WTC11 (cell line): Measurements from ENCODE around the gene ABCA13. TPM values are rescaled to one million over a fixed set of nuclear protein-coding genes. Genes with fewer than 3 reads are reported as not detected.

Experiments used
- ATAC-seq: fragments of 200-7000 bp; cut with Tn5 transposase; 2 replicates; pipeline ENCODE4 v1.10.0; 2021; ENCODE audit warnings: mild to moderate bottlenecking, moderate library complexity
- CTCF ChIA-PET: fragments of 300-600 bp; sonication (Branson Sonifier 250); formaldehyde crosslinking; loops from one replicate; lab custom pipeline; 2021; ENCODE audit warnings: antibody characterized with exemption; lab: Charles Lee
- POLR2A ChIA-PET: fragments of 350-600 bp; sonication (Branson Sonifier 250); formaldehyde crosslinking; loops from one replicate; lab custom pipeline; 2021; ENCODE audit warnings: antibody characterized with exemption; lab: Charles Lee
- DNase-seq: peaks from one replicate; pipeline ENCODE4 v3.0.0; 2021; ENCODE audit warnings: low spot score
- H3K27ac Mint-ChIP-seq: 2 replicates; pipeline ENCODE4 v1.8.0; 2021; ENCODE audit warnings: mixed read lengths
- H3K27me3 Mint-ChIP-seq: 2 replicates; pipeline ENCODE4 v1.8.0; 2021; ENCODE audit warnings: low read depth, mild to moderate bottlenecking, moderate library complexity, mixed read lengths
- H3K36me3 Mint-ChIP-seq: 2 replicates; pipeline ENCODE4 v1.8.0; 2021; ENCODE audit warnings: mixed read lengths
- H3K4me1 Mint-ChIP-seq: 2 replicates; pipeline ENCODE4 v1.8.0; 2022; ENCODE audit warnings: mixed read lengths
- H3K4me3 Mint-ChIP-seq: 2 replicates; pipeline ENCODE4 v1.8.0; 2021; ENCODE audit warnings: mild to moderate bottlenecking, moderate library complexity, mixed read lengths
- H3K9me3 Mint-ChIP-seq: 2 replicates; pipeline ENCODE4 v1.8.0; 2021; ENCODE audit warnings: mixed read lengths
- ATF3 ChIP-seq: sonication (generic); formaldehyde crosslinking; conservative IDR thresholded peaks from 2 replicates; pipeline ENCODE4 v1.8.1; 2022; ENCODE audit warnings: mild to moderate bottlenecking, missing genetic modification reagents
- CREB1 ChIP-seq: sonication (generic); formaldehyde crosslinking; IDR thresholded peaks from 2 replicates; pipeline ENCODE4 v1.8.0; 2023; ENCODE audit warnings: mild to moderate bottlenecking, missing genetic modification reagents
- ELF4 ChIP-seq: sonication (generic); formaldehyde crosslinking; IDR thresholded peaks from 2 replicates; pipeline ENCODE4 v1.8.1; 2022; ENCODE audit warnings: low read depth, mild to moderate bottlenecking, moderate library complexity, missing genetic modification reagents
- EMX1 ChIP-seq: fragments of 250-450 bp; sonication (Bioruptor Pico); IDR thresholded peaks from 2 replicates; pipeline ENCODE4 v1.8.0; 2021; ENCODE audit warnings: mild to moderate bottlenecking
- ESRRA ChIP-seq: sonication (generic); formaldehyde crosslinking; IDR thresholded peaks from 2 replicates; pipeline ENCODE4 v1.8.1; 2022; ENCODE audit warnings: mild to moderate bottlenecking, missing genetic modification reagents, borderline replicate concordance
- FOXJ3 ChIP-seq: sonication (generic); formaldehyde crosslinking; IDR thresholded peaks from 2 replicates; pipeline ENCODE4 v1.9.0; 2021; ENCODE audit warnings: missing genetic modification reagents, mild to moderate bottlenecking, borderline replicate concordance
- FOXP1 ChIP-seq: sonication (generic); formaldehyde crosslinking; IDR thresholded peaks from 2 replicates; pipeline ENCODE4 v1.8.0; 2022; ENCODE audit warnings: missing genetic modification reagents, mild to moderate bottlenecking, moderate library complexity, borderline replicate concordance
- FOXP4 ChIP-seq: sonication (generic); formaldehyde crosslinking; IDR thresholded peaks from 2 replicates; pipeline ENCODE4 v1.8.0; 2022; ENCODE audit warnings: mild to moderate bottlenecking, missing genetic modification reagents
- HMGA2 ChIP-seq: fragments of 250-450 bp; sonication (Bioruptor Pico); IDR thresholded peaks from 2 replicates; pipeline ENCODE4 v1.4.0; 2021; ENCODE audit warnings: mild to moderate bottlenecking, moderate library complexity
- KAT7 ChIP-seq: sonication (generic); formaldehyde crosslinking; IDR thresholded peaks from 2 replicates; pipeline ENCODE4 v1.8.1; 2023; ENCODE audit warnings: missing genetic modification reagents, mild to moderate bottlenecking, borderline replicate concordance
- MXD4 ChIP-seq: fragments of 250-450 bp; sonication (Bioruptor Pico); IDR thresholded peaks from 2 replicates; pipeline ENCODE4 v1.8.0; 2021; ENCODE audit warnings: mild to moderate bottlenecking, moderate library complexity, borderline replicate concordance
- OVOL2 ChIP-seq: fragments of 250-450 bp; sonication (Bioruptor Pico); IDR thresholded peaks from 2 replicates; pipeline ENCODE4 v1.9.0; 2021; ENCODE audit warnings: mild to moderate bottlenecking, borderline replicate concordance
- PRRX2 ChIP-seq: fragments of 250-450 bp; sonication (Bioruptor Pico); IDR thresholded peaks from 2 replicates; pipeline ENCODE4 v1.8.0; 2021; ENCODE audit warnings: mild to moderate bottlenecking
- SP1 ChIP-seq: sonication (generic); formaldehyde crosslinking; conservative IDR thresholded peaks from 2 replicates; pipeline ENCODE4 v1.8.1; 2022; ENCODE audit warnings: missing genetic modification reagents
- TP53 ChIP-seq: sonication (generic); formaldehyde crosslinking; IDR thresholded peaks from 2 replicates; pipeline ENCODE4 v1.8.1; 2023; ENCODE audit warnings: mild to moderate bottlenecking, missing genetic modification reagents
- ZNF232 ChIP-seq: sonication (generic); formaldehyde crosslinking; IDR thresholded peaks from 2 replicates; pipeline ENCODE4 v1.8.0; 2022; ENCODE audit warnings: mild to moderate bottlenecking, missing genetic modification reagents
- ZNF263 ChIP-seq: sonication (generic); formaldehyde crosslinking; IDR thresholded peaks from 2 replicates; pipeline ENCODE4 v1.8.1; 2022; ENCODE audit warnings: low read depth, mild to moderate bottlenecking, moderate library complexity, missing genetic modification reagents
- ZNF317 ChIP-seq: sonication (generic); formaldehyde crosslinking; IDR thresholded peaks from 2 replicates; pipeline ENCODE4 v1.8.1; 2023; ENCODE audit warnings: low read depth, mild to moderate bottlenecking, moderate library complexity, missing genetic modification reagents, borderline replicate concordance
- ZNF416 ChIP-seq: fragments of 250-450 bp; sonication (Bioruptor Pico); IDR thresholded peaks from 2 replicates; pipeline ENCODE4 v1.9.0; 2021; ENCODE audit warnings: mild to moderate bottlenecking, inconsistent platforms
- ZSCAN18 ChIP-seq: fragments of 250-450 bp; sonication (Bioruptor Pico); IDR thresholded peaks from 2 replicates; pipeline ENCODE4 v2.1.2; 2022; ENCODE audit warnings: mild to moderate bottlenecking, moderate library complexity
- total RNA-seq: library from RNA; stranded (reverse); gene quantifications from 3 replicates; pipeline ENCODE4 v1.2.3, GENCODE V29; 2021
- TF ChIP-seq, protein P1 (sequence below): fragments of 200-600 bp; IDR thresholded peaks from 2 replicates; pipeline ENCODE4 v1.8.0; 2022; ENCODE audit warnings: antibody characterized with exemption
- TF ChIP-seq, protein P2 (sequence below): sonication (generic); formaldehyde crosslinking; IDR thresholded peaks from 2 replicates; pipeline ENCODE4 v1.8.0; 2023; ENCODE audit warnings: missing genetic modification reagents, mild to moderate bottlenecking, borderline replicate concordance
- TF ChIP-seq, protein P3 (sequence below): sonication (generic); formaldehyde crosslinking; IDR thresholded peaks from 2 replicates; pipeline ENCODE4 v1.8.0; 2022; ENCODE audit warnings: mild to moderate bottlenecking, missing genetic modification reagents

Gene ABCA13
- total RNA-seq, 1 experiment from 2014 or later = 0.04 TPM

DNA sequence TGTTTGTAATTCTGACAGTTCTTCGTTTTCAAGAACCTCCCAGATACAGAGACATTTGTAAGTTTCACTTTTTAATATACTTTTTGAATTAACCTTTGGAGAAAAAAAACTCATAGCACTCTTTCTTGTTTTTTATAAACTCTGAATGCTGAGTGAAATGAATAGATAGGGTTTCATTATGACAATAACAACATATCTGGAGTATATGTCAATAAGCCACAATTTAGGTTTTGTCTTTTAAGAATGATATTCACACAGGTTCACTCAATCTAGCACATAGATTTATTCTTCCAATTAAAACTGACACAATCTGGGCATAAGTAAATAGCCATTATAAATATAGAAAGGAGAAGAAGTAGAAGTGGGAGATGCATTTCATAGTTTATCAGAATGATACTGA is 21.7 kb downstream of the ABCA13 start (continued):
- TF ChIP-seq, protein P1, sequence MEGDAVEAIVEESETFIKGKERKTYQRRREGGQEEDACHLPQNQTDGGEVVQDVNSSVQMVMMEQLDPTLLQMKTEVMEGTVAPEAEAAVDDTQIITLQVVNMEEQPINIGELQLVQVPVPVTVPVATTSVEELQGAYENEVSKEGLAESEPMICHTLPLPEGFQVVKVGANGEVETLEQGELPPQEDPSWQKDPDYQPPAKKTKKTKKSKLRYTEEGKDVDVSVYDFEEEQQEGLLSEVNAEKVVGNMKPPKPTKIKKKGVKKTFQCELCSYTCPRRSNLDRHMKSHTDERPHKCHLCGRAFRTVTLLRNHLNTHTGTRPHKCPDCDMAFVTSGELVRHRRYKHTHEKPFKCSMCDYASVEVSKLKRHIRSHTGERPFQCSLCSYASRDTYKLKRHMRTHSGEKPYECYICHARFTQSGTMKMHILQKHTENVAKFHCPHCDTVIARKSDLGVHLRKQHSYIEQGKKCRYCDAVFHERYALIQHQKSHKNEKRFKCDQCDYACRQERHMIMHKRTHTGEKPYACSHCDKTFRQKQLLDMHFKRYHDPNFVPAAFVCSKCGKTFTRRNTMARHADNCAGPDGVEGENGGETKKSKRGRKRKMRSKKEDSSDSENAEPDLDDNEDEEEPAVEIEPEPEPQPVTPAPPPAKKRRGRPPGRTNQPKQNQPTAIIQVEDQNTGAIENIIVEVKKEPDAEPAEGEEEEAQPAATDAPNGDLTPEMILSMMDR = no peak
- TF ChIP-seq ZNF232 (no peak), ELF4 (CRISPR knock-in tag) (no peak), ZNF263 (CRISPR knock-in tag) (no peak), KAT7 (CRISPR knock-in tag) (no peak), FOXP4 (CRISPR knock-in tag) (no peak), EMX1 (CRISPR knock-in tag) (no peak), MXD4 (no peak), FOXP1 (CRISPR knock-in tag) (no peak), PRRX2 (CRISPR knock-in tag) (no peak)
- TF ChIP-seq, protein P2, sequence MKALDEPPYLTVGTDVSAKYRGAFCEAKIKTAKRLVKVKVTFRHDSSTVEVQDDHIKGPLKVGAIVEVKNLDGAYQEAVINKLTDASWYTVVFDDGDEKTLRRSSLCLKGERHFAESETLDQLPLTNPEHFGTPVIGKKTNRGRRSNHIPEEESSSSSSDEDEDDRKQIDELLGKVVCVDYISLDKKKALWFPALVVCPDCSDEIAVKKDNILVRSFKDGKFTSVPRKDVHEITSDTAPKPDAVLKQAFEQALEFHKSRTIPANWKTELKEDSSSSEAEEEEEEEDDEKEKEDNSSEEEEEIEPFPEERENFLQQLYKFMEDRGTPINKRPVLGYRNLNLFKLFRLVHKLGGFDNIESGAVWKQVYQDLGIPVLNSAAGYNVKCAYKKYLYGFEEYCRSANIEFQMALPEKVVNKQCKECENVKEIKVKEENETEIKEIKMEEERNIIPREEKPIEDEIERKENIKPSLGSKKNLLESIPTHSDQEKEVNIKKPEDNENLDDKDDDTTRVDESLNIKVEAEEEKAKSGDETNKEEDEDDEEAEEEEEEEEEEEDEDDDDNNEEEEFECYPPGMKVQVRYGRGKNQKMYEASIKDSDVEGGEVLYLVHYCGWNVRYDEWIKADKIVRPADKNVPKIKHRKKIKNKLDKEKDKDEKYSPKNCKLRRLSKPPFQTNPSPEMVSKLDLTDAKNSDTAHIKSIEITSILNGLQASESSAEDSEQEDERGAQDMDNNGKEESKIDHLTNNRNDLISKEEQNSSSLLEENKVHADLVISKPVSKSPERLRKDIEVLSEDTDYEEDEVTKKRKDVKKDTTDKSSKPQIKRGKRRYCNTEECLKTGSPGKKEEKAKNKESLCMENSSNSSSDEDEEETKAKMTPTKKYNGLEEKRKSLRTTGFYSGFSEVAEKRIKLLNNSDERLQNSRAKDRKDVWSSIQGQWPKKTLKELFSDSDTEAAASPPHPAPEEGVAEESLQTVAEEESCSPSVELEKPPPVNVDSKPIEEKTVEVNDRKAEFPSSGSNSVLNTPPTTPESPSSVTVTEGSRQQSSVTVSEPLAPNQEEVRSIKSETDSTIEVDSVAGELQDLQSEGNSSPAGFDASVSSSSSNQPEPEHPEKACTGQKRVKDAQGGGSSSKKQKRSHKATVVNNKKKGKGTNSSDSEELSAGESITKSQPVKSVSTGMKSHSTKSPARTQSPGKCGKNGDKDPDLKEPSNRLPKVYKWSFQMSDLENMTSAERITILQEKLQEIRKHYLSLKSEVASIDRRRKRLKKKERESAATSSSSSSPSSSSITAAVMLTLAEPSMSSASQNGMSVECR = no peak

GRCh38 chr7:48193421-48193820 is 22.2 kb downstream of the ABCA13 start:
- Mint-ChIP-seq H3K9me3 (peaks cover 7% of the 10 kb centered on the region), H3K36me3 (peaks cover 6% of the 10 kb centered on the region), H3K27ac (no peak overlapping the region), H3K4me1 (0 out of 2 replicates have a peak, but pooled peaks cover 4% of the 10 kb centered on the region), H3K27me3 (no peaks in the 10 kb centered on the region), H3K4me3 (no peak overlapping the region)
- POLR2A ChIA-PET = no interaction called here
- ATAC-seq (no peak), DNase-seq (no peak)
- CTCF ChIA-PET = no interaction called here
- no peak for TF ChIP-seq FOXJ3 (CRISPR knock-in tag)
- TF ChIP-seq KAT7 (CRISPR knock-in tag) = no peak
- TF ChIP-seq, protein P1 = no peak
- no peak for TF ChIP-seq SP1 (CRISPR knock-in tag)
- TF ChIP-seq TP53 (CRISPR knock-in tag) = no peak
- TF ChIP-seq OVOL2 (CRISPR knock-in tag) = no peak
- TF ChIP-seq ZNF416 = no peak
- no peak for TF ChIP-seq CREB1 (CRISPR knock-in tag)
- TF ChIP-seq, protein P3, sequence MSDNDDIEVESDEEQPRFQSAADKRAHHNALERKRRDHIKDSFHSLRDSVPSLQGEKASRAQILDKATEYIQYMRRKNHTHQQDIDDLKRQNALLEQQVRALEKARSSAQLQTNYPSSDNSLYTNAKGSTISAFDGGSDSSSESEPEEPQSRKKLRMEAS (CRISPR knock-in tag) = no peak
- no peak for TF ChIP-seq ZNF317 (CRISPR knock-in tag)
- TF ChIP-seq ZSCAN18 (CRISPR knock-in tag) = no peak
- no peak for TF ChIP-seq HMGA2
- TF ChIP-seq ESRRA = no peak
- no peak for TF ChIP-seq ATF3 (CRISPR knock-in tag)
